ENCODE data around the gene MRPL1. TPM values are rescaled to one million over a fixed set of nuclear protein-coding genes. Genes with fewer than 3 reads are reported as not detected.

MRPL1 gene
- total RNA-seq, 2 experiments from 2014 or later = 61.1 to 70.6 TPM

DNA sequence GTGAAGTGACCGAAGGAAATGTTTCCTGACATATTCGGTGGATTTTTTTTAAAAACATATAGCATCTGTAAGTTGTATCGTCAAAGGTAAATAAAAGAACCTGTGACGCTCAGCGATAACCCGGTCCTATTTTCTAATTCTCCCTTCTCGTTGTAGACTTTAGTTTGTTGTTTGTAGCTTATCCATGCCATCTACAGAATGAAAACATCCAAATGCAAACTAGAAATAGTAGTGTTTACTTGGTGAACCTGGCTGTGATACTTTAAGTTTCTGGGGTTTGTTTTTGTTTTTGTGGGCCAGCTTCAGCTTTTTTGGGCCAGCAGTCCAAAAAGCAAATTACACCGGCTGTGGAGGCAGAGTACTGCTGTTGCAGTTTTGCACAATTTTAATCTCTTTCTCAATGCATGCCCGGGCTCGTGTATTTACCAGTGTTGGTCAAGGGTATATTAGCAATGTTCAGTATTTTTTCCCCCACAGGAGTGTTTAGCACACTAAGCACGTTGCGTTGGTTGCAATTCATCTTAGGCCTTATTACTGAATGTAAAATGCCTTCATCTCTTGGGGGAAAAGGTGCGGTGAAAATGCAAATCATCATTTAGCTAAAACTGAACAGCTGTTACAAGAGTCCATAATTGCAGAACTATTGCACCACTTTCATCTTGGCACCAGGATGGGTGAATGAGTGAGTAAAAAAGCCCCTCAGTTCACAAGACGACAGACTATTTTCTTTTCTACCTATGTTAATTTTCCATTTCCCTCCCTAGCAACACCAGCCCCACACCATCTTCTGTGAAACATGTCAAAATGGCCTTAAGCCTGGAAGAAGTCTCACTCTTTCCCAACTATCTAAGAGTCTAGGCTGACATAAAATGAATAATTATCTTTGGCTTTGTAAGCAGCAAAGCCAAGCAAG is 41.7 kb upstream of the MRPL1 start:
- POLR2A ChIA-PET = interaction anchor here (0.7 to 2.8 kb wide), 9 partner anchors 20 to 368 kb away, joined by 3 to 85 read pairs (median 3); partner anchors contain the start of gene MRPL1
- Mint-ChIP-seq H3K36me3 (ENCODE audit: low read depth) (peaks cover 35% of the 10 kb centered on the region), H3K9me3 (ENCODE audit: low read depth) (no peaks in the 10 kb centered on the region), H3K4me1 (peaks cover 40% of the 10 kb centered on the region), H3K4me3 (peak overlapping the region; percentile 99), H3K27ac (peak overlapping the region; percentile 97), H3K27me3 (no peaks in the 10 kb centered on the region)
- intact Hi-C loops (cut with DNase I, micrococcal nuclease) = loop anchor here (1.0 to 5.0 kb wide), 9 partner anchors 20 to 956 kb away; partner anchors contain the start of genes MRPL1 (in 2 of the 2), BMP2K (in 1 of the 2) and CCNG2 (in 1 of the 2)
- peak; percentile 1 for ATAC-seq
- CTCF ChIA-PET = interaction anchor here (0.8 to 2.6 kb wide), 3 partner anchors 12 to 41 kb away, joined by 3 to 16 read pairs (median 3); partner anchors contain the start of gene MRPL1
- peak; percentile 41 for DNase-seq

- no peaks in the 10 kb centered on the region for H3K9me3 Mint-ChIP-seq (ENCODE audit: low read depth)
- CTCF ChIA-PET = interaction anchor here (2.6 kb wide), 1 partner anchor 40 kb away, joined by 16 read pairs; the partner anchor contains the start of gene MRPL1
- POLR2A ChIA-PET = interaction anchor here (0.6 to 2.8 kb wide), 5 partner anchors 21 to 40 kb away, joined by 3 to 85 read pairs (median 3); partner anchors contain the start of gene MRPL1
- H3K4me3 Mint-ChIP-seq = peak overlapping the region; percentile 99
- intact Hi-C loops (cut with DNase I, micrococcal nuclease) = loop anchor here (1.0 to 5.0 kb wide), 7 partner anchors 21 to 956 kb away; partner anchors contain the start of genes BMP2K (in 1 of the 2) and CCNG2 (in 1 of the 2)
- H3K27ac Mint-ChIP-seq = peak overlapping the region; percentile 97
- DNase-seq (peak; percentile 65), ATAC-seq (peak; percentile 7)
- peaks cover 41% of the 10 kb centered on the region for H3K4me1 Mint-ChIP-seq
- no peaks in the 10 kb centered on the region for H3K27me3 Mint-ChIP-seq
- peaks cover 33% of the 10 kb centered on the region for H3K36me3 Mint-ChIP-seq (ENCODE audit: low read depth)
Observed at GRCh38 chr4:77821775-77822174, 40.9 kb upstream of the MRPL1 start.

DNA sequence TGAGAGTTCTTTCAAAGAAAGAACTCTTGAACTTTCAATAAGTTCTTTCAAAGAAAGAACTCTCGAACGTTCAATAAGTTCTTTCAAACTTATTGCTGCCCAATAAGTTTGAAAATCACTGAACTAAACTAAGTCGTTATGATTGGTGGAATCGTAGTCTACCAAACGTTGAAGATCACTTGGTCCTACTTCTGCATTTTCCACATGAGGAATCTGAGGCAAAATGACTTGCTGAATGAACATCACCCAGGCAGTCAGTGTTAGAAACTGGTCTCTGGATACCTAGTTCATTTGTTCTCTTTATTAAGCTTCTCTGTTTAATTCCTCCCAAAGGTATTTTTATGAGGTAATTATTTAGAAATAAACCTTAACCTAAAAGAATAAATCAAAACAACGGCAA is 36.4 kb upstream of the MRPL1 start:
- Mint-ChIP-seq H3K9me3 (ENCODE audit: low read depth) (no peaks in the 10 kb centered on the region), H3K36me3 (ENCODE audit: low read depth) (peaks cover 6% of the 10 kb centered on the region), H3K4me3 (no peak overlapping the region), H3K27me3 (no peaks in the 10 kb centered on the region), H3K27ac (no peak overlapping the region), H3K4me1 (peaks cover 51% of the 10 kb centered on the region)
- ChIA-PET CTCF (interaction anchor here (1.0 to 2.0 kb wide), 4 partner anchors 9 to 36 kb away, joined by 3 to 5 read pairs (median 4); partner anchors contain the start of gene MRPL1), POLR2A (interaction anchor here (0.6 kb wide), 1 partner anchor 16 kb away, joined by 3 read pairs; no protein-coding TSS in a partner anchor)
- ATAC-seq (no peak), DNase-seq (no peak)
- intact Hi-C loops (cut with DNase I, micrococcal nuclease) = no loop called here

GRCh38 chr4:77827343-77827742 is 35.3 kb upstream of the MRPL1 start:
- POLR2A ChIA-PET = interaction anchor here (1.2 kb wide), 1 partner anchor 34 kb away, joined by 13 read pairs; no protein-coding TSS in a partner anchor
- peaks cover 40% of the 10 kb centered on the region for H3K4me1 Mint-ChIP-seq
- H3K4me3 Mint-ChIP-seq = no peak overlapping the region
- H3K9me3 Mint-ChIP-seq (ENCODE audit: low read depth) = no peaks in the 10 kb centered on the region
- DNase-seq (no peak), ATAC-seq (peak; percentile 60)
- intact Hi-C loops (cut with DNase I, micrococcal nuclease) = no loop called here
- no peaks in the 10 kb centered on the region for H3K36me3 Mint-ChIP-seq (ENCODE audit: low read depth)
- peak overlapping the region; percentile 77 for H3K27ac Mint-ChIP-seq
- H3K27me3 Mint-ChIP-seq = no peaks in the 10 kb centered on the region
- CTCF ChIA-PET = interaction anchor here (0.5 to 2.0 kb wide), 5 partner anchors 9 to 120 kb away, joined by 3 to 5 read pairs (median 3); partner anchors contain the start of gene MRPL1

DNA sequence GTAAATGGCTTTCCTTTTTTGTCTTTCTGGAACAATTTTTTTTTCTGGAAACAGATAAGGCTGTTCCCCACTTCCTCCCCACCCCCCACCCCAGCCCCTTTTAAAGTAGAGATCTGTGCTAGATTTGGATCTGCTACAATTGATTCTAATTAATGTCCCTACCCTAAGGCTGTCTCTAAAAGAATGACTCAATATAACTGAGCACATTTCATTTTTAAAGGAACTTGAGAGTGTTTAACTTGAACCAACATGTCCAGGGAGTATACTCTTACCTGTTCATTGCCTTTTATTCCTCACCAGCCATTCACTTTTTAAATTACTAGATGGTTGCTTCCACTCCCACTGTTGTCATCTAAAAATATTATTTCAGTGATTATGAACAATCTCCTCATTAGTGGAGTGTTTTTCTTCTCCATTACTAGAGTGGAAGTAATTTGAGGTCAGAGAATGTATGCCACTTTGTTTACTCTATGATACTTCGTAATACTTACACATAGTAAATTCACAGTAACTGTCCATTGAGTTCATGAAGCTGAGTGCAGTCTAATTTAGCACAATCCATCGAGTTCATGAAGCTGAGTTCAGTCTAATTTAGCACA is 29.4 kb upstream of the MRPL1 start:
- no peak overlapping the region for H3K27ac Mint-ChIP-seq
- ATAC-seq (no peak), DNase-seq (no peak)
- no peaks in the 10 kb centered on the region for H3K27me3 Mint-ChIP-seq
- H3K4me3 Mint-ChIP-seq = no peak overlapping the region
- POLR2A ChIA-PET = no interaction called here
- intact Hi-C loops (cut with DNase I, micrococcal nuclease) = no loop called here
- no peaks in the 10 kb centered on the region for H3K9me3 Mint-ChIP-seq (ENCODE audit: low read depth)
- peaks cover 16% of the 10 kb centered on the region for H3K4me1 Mint-ChIP-seq
- no peaks in the 10 kb centered on the region for H3K36me3 Mint-ChIP-seq (ENCODE audit: low read depth)
- CTCF ChIA-PET = interaction anchor here (1.0 kb wide), 1 partner anchor 13 kb away, joined by 3 read pairs; no protein-coding TSS in a partner anchor

DNA sequence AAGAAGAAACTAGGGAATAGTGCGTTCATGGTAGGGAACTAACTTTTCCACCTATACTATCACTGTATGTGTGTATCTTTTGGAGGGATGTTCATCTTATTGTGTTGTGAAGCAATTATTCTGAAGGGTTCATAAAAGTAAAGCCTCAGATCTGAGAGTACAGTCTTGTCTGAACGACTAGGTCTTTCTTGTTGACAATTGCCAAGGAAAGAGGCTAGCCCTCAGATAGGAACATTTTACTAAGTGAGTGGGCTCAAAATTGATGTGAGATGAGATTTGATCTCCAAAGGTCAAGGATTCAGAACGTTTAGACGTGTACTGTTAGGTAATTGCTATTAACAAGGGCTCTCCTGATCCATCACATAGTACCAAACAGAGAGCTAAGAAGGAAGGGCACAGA is 28.2 kb upstream of the MRPL1 start:
- POLR2A ChIA-PET = no interaction called here
- ATAC-seq = no peak
- CTCF ChIA-PET = no interaction called here

DNA sequence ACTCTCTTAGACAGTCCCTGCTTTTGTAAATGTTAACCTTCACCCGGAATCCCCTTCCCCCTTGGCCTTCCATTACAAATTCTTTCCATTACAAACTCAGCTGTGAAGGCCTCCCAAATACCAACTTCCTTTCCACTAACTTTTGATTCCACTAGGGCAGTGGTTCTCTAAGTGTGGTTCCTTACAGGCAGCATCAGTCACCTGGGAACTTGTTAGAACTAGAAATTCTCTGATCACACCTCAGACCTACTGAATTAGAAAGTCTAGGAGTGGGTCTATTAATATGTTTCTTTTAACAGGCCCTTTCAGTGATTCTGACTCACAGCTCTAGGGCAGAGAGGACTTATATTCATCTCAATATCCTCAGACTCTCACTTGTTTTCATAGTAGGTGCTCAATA is 19.0 kb upstream of the MRPL1 start:
- Mint-ChIP-seq H3K36me3 (ENCODE audit: low read depth) (no peaks in the 10 kb centered on the region), H3K4me1 (peaks cover 25% of the 10 kb centered on the region), H3K9me3 (ENCODE audit: low read depth) (no peaks in the 10 kb centered on the region), H3K27ac (peak overlapping the region; percentile 56), H3K27me3 (no peaks in the 10 kb centered on the region), H3K4me3 (no peak overlapping the region)
- intact Hi-C loops (cut with DNase I, micrococcal nuclease) = loop anchor here (1.0 to 2.0 kb wide), 4 partner anchors 10 to 23 kb away; no protein-coding TSS in a partner anchor
- ChIA-PET CTCF (interaction anchor here (0.8 to 1.0 kb wide), 2 partner anchors 14 to 19 kb away, joined by 4 to 5 read pairs; partner anchors contain the start of gene MRPL1), POLR2A (interaction anchor here (1.0 kb wide), 1 partner anchor 19 kb away, joined by 3 read pairs; the partner anchor contains the start of gene MRPL1)
- peak; percentile 88 for ATAC-seq
- DNase-seq = no peak

More for the DNA sequence above, 28.2 kb upstream of the MRPL1 start:
- DNase-seq = no peak
- Mint-ChIP-seq H3K9me3 (ENCODE audit: low read depth) (no peaks in the 10 kb centered on the region), H3K36me3 (ENCODE audit: low read depth) (no peaks in the 10 kb centered on the region), H3K4me1 (peaks cover 8% of the 10 kb centered on the region), H3K27me3 (no peaks in the 10 kb centered on the region), H3K27ac (no peak overlapping the region), H3K4me3 (no peak overlapping the region)
- intact Hi-C loops (cut with DNase I, micrococcal nuclease) = no loop called here

- no peaks in the 10 kb centered on the region for H3K9me3 Mint-ChIP-seq (ENCODE audit: low read depth)
- no peaks in the 10 kb centered on the region for H3K27me3 Mint-ChIP-seq
- peaks cover 25% of the 10 kb centered on the region for H3K4me1 Mint-ChIP-seq
- no peak overlapping the region for H3K27ac Mint-ChIP-seq
- H3K4me3 Mint-ChIP-seq = no peak overlapping the region
- DNase-seq (no peak), ATAC-seq (no peak)
- intact Hi-C loops (cut with DNase I, micrococcal nuclease) = loop anchor here in 1 of 2 experiments (1.0 kb wide), 1 partner anchor 9 kb away; no protein-coding TSS in a partner anchor
- POLR2A ChIA-PET = no interaction called here
- CTCF ChIA-PET = interaction anchor here (0.6 to 1.3 kb wide), 3 partner anchors 18 to 706 kb away, joined by 4 to 5 read pairs (median 4); partner anchors contain the start of gene MRPL1
- no peaks in the 10 kb centered on the region for H3K36me3 Mint-ChIP-seq (ENCODE audit: low read depth)
Observed at GRCh38 chr4:77844363-77844762, 18.3 kb upstream of the MRPL1 start.

DNA sequence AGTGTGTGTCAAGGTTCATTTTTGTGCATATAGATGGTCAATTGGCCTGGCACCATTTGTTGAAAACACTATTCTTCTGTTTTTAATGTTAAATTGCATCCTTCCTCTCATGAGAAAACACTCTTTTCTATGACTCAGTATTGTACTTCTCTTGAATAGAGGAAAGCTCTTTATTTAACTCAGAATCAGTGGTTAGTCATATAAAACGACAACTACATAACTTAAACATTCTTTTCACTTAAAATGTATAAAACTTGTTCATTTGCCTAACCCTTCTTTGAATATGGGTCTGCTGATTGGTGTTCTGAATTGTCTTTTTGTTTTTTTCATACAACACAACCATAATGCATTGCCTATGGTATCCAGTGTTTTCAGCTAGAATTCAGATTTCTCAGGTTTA is 17.2 kb upstream of the MRPL1 start:
- no peaks in the 10 kb centered on the region for H3K9me3 Mint-ChIP-seq (ENCODE audit: low read depth)
- no peak overlapping the region for H3K4me3 Mint-ChIP-seq
- H3K27ac Mint-ChIP-seq = peak overlapping the region; percentile 87
- CTCF ChIA-PET = interaction anchor here (0.7 to 1.3 kb wide), 3 partner anchors 10 to 28 kb away, joined by 3 to 4 read pairs (median 4); no protein-coding TSS in a partner anchor
- peak; percentile 72 for ATAC-seq
- peaks cover 25% of the 10 kb centered on the region for H3K4me1 Mint-ChIP-seq
- H3K36me3 Mint-ChIP-seq (ENCODE audit: low read depth) = no peaks in the 10 kb centered on the region
- no peak for DNase-seq
- H3K27me3 Mint-ChIP-seq = no peaks in the 10 kb centered on the region
- intact Hi-C loops (cut with DNase I, micrococcal nuclease) = loop anchor here in 1 of 2 experiments (1.0 kb wide), 1 partner anchor 16 kb away; no protein-coding TSS in a partner anchor
- POLR2A ChIA-PET = interaction anchor here (0.6 to 1.8 kb wide), 3 partner anchors 17 to 146 kb away, joined by 3 to 4 read pairs (median 4); partner anchors contain the start of gene MRPL1

GRCh38 chr4:77845929-77846328 is 16.7 kb upstream of the MRPL1 start:
- ChIA-PET POLR2A (interaction anchor here (0.6 to 1.8 kb wide), 3 partner anchors 16 to 26 kb away, joined by 4 to 5 read pairs (median 4); partner anchors contain the start of gene MRPL1), CTCF (interaction anchor here (0.7 to 0.9 kb wide), 2 partner anchors 10 to 20 kb away, joined by 3 to 4 read pairs; no protein-coding TSS in a partner anchor)
- peaks cover 25% of the 10 kb centered on the region for H3K4me1 Mint-ChIP-seq
- H3K36me3 Mint-ChIP-seq (ENCODE audit: low read depth) = no peaks in the 10 kb centered on the region
- intact Hi-C loops (cut with DNase I, micrococcal nuclease) = loop anchor here in 1 of 2 experiments (1.0 kb wide), 1 partner anchor 15 kb away; no protein-coding TSS in a partner anchor
- ATAC-seq (no peak), DNase-seq (no peak)
- H3K9me3 Mint-ChIP-seq (ENCODE audit: low read depth) = no peaks in the 10 kb centered on the region
- H3K27ac Mint-ChIP-seq = peak overlapping the region; percentile 87
- H3K4me3 Mint-ChIP-seq = no peak overlapping the region
- H3K27me3 Mint-ChIP-seq = no peaks in the 10 kb centered on the region
